GM18870 (cell line): Measurements from ENCODE around the gene GABRD.

ENCODE experiments used
- ATAC-seq: cut with Tn5 transposase; IDR thresholded peaks from one replicate; pipeline ENCODE4 v1.9.1; 2021; ENCODE audit warnings: moderate library complexity; ENCODE audit not compliant: unreplicated experiment

GABRD gene

DNA sequence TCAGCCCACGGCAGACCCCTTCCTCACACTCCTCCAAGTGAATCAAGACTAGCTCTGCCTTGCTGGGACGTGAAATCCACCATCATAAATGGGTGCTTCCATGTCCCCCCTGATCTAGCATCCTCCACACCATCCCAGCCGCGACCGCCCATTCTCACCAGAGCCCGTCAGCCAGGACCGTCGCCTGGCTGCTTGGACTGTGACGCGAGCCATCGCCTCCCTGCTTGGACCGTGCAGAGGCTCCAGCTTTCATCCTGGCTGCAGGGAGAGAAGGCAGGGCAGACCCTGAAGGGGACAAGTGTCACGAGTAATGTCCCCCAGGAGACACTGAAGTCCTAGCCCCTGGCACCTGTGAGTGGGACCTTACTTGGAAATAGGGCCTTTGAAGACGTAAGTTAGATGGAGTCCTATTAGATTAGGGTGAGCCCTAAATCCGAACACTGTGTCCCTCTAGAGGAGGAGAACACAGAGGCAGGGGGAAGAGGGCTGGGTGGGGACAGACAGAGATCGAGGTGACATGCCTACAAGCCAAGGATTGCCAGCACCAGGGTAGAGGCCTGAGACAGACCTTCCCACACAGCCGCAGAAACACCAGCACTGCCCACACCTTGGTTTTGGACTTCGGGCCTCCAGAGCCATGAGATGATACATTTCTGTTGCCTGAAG lies 18.3 kb downstream of the GABRD start:
- no peak for ATAC-seq

DNA sequence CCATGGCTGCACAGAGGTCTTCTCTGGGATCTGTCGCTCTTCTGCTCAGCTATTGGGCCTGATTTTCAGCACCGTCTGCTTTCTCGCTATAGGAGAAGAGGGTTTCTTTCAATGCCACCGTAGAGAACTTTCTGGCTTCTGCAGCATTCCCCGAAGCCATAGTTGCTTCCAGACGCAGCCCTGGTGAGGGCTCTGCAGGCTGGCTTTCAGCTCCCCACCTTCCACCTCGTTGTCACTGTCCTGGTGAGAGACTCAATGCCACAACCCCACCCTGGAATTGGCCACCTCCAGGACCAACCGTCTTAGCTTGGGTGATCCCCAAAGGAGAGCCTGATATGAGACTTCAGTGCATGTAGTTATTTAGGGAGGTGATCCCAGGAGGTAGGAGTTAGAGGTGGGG lies 19.1 kb downstream of the GABRD start:
- ATAC-seq, result no peak

DNA sequence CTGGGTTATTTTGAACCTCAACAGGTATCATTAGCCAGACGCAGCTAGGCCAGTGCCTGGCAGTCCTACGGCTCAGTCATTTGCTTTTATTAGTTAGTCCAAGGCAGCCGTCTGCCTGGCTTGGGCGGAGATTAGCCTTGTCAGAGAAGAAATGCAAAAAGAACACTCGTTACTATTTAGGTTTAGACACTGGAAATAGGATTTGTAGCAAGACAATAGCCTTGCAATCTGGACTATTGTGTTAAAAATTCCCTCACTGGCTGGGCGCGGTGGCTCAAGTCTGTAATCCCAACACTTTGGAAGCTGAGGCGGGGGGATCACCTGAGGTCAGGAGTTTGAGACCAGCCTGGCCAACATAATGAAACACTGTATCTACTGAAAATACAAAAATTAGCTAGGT lies 20.1 kb downstream of the GABRD start:
- no peak for ATAC-seq

DNA sequence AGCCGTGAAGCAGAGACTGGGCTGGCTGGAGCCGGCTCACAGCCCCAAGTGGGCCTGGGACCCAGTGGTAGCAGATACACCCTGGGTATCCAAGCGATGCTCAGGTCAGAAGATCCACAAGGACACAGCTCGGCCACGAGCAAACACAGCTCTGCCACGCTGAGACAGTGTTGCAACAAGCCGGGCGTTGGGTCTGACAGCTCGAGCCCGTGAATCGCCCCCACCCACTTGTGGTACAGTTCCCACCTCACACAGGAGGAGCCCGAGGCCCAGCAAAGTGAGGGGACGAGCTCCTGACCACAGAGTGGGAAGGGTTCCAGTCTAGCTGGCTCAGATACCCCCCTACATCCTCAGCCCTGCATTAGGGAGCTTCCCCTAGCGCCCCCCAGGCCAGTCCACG lies 22.2 kb downstream of the GABRD start:
- ATAC-seq, result no peak

DNA sequence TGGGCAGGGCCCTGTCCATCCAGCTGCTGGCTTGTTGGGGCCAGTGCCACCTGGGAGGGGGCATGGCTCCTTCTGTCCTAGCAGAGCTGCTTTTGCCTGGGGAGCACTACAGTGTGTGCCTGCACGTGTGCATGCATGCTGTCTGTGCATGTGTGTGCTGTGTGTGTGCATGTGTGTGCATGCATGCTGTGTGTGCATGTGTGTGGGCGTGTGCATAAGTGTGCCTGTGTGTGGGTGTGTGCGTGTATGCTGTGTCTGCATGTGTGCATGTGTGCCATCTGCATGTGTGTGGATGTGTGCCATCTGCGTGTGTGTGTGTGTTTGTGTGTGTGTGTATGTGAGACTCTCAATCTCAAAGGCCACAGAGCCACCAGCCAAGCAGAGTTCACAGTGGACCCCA lies 22.7 kb downstream of the GABRD start:
- no peak for ATAC-seq

DNA sequence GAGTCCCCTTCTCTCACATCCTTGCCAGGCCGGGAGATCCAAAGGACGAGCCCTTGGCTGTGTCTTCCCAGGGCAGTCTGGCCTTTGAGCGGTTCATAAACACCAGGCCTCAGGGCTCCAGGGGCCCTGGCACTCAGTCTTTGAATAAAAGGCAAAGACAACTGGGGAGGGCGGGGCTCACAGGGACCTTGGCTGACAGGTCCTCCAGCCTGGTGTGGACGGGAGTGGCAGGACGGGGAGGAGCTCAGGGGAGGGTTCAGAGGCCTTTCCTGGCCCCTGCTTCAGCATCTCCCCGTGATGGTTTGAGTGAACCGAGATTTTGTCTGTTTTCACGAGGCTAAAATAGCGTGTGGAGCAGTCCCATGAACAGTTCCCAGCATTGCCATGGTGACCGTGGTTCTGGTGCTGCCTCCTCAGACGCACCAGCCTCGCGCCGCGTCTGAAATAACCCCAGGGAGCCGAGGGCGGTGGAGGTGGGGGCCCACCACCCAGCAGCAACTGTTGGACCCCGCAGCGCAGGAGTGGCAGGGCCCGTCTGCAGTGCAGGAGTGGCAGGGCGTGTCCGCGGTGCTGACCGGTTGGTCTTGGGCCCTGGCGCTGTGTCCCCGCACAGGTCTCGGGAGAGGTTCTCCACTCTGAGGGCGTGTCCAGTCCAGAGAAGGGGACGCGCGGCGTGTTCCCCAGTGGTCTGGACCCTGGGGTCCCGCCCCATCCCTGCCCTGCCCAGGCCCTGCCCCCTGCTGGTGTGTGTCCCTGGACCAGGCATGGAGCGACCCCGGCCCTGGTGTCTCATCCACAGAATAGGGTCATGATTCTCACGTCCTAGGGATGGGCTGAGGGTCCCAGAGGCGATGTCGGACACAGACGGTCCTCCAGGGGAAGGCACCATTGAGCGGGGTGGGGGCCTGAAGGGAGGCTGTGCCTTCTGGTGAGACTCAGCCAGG lies 24.0 kb downstream of the GABRD start:
- no peak for ATAC-seq

DNA sequence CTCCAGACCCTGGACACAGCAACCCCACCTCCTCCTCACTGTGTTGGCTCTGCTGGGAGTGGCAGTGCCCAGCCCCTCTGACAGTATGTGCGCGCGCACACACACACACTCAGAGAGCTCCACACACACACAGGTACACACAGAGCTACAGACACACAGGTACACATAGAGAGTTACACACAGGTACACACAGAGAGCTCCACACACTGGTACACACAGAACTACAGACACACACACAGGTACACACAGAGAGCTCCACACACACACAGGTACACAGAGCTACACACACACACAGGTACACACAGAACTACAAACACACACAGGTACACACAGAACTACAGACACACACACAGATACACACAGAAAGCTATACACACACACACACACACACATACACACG lies 24.7 kb downstream of the GABRD start:
- no peak for ATAC-seq

DNA sequence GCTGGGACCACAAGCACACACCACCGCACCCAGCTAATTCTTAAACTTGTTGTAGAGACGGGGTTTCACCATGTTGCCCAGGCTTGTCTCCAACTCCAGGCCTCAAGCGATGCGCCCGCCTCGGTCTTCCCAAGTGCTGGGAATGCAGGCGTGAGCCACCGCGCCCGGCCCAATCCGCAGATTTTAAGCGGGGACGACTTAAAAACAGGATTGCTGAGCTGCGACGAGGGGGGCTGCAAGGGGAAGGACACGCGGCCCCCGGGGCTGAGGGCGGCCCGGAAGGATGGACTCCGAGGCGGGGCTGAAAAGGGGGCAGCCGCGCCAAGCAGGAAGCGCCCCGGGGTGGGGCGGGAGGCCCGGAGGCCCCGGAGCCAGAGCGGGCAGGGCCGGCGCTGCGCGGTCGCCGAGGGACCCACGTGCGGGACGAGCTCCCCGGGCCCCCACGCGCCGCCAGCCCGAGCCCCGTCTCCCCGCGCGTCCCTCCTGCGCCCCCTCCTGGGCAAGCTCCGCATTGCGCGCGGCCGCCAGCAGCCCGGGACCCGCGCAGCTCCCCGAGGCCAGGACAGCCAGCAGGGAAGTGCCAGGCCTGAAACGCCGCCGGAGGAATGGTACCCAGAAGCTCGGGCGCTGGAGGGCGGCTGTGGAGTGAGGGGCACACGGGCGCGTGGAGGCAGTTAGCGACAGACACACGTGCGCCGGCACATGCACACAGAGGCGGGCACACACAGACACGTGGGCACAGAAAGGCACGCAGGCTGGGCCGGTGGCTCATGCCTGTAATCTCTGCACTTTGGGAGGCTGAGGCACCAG lies 25.6 kb downstream of the GABRD start:
- no peak for ATAC-seq

DNA sequence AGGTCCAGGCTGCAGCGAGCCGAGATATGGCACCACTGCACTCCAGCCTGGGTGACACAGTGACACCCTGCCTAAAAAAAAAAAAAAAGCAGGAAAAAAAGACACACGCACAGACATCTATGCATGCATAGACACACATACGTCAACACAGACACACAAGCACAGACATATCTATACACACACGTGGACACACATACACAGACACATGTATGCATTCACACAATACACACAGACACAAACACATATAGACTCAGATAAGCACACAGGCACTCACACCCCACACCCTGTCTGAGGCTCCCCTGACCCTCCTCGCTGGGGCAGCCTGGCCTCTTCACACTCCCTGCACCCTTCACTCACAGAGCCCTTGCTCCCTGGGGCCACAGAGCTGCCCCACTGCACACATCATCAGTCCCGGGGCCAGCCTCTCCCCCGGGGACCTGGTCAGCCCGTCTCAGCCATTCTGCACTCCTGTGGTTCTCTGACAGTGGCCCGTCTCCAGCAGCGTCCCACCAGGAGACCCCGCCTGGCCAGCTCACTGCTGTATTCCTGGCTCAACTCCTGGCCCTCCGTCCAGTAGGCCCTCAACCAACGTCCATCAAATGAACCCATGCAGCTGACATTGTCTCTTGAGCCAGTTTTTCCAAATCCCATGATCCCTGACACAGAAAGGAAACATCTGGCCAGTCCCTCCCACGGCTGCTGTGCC lies 26.5 kb downstream of the GABRD start:
- no peak for ATAC-seq

DNA sequence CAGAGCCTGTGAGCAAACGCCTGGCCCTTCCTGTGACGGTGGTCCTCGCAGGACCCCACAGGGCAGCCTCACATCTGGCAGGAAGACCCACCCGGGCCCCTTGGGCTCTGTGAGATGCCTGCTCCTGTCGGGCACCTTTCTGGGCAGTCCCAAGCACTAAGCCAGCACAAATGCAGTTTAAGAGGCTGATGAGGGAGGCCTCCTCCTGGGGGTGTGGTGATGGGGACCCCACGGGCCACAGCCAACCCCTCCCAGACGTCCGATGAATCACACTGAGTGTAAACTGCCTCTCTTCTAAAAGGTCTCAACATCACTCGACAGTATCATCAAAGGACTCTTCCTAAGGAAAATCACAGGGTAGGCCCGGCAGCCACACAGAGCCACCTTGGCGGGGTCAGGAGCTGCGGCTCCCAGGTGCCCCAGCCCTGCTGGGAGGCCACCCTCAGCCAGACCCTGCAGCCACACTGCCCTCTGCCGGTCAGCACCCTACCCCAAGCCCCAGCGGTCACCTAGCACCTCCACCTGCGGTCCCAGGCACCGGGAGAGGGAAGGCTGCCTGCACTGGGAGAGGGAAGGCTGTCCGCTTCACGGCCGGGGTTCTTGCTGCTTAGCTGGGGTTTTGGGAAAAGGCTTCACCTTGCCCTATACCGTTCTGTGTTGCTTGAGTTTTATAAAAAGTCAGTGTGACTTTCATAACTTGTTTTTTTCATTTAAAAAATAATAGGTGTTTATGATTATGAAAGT lies 27.2 kb downstream of the GABRD start:
- ATAC-seq, result no peak

DNA sequence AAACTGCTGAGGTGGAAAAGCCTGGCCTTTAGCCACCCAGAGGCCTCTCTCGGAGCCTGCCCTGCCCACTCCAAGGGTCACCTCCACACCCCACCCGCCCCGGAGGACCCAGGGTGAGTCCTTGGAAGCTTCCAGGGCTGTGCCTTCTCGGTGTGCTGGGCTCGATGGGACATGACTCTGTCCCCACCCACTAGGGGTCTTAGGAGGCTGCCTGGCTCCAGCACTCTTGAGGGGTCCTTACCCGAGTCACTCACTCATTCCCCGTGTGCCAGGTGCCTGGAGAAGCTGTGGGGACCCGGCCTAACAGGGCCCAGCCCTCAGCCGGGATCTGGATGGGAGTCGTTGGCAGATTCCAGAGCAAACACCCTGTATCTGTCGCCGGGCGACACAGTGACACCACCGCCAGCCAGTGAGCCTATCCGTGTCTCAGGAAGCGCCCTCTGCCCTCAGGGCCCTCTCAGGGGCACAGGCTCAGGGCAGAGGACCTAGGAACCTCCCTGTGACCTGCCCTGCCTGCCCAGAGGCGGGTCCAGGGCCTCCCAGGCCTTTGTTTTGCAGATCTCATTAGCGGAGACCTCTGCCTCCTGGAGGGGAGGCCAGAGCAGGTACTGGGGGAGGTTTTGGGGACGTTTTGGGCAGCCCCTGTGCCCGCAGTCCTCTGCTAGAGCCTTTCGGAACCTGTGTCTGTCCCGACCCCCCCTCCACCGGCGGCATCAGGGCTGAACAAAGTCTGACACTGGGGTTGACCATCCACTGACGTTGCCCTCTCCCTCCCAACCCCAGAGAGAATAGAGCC lies 28.0 kb downstream of the GABRD start:
- ATAC-seq, result no peak

DNA sequence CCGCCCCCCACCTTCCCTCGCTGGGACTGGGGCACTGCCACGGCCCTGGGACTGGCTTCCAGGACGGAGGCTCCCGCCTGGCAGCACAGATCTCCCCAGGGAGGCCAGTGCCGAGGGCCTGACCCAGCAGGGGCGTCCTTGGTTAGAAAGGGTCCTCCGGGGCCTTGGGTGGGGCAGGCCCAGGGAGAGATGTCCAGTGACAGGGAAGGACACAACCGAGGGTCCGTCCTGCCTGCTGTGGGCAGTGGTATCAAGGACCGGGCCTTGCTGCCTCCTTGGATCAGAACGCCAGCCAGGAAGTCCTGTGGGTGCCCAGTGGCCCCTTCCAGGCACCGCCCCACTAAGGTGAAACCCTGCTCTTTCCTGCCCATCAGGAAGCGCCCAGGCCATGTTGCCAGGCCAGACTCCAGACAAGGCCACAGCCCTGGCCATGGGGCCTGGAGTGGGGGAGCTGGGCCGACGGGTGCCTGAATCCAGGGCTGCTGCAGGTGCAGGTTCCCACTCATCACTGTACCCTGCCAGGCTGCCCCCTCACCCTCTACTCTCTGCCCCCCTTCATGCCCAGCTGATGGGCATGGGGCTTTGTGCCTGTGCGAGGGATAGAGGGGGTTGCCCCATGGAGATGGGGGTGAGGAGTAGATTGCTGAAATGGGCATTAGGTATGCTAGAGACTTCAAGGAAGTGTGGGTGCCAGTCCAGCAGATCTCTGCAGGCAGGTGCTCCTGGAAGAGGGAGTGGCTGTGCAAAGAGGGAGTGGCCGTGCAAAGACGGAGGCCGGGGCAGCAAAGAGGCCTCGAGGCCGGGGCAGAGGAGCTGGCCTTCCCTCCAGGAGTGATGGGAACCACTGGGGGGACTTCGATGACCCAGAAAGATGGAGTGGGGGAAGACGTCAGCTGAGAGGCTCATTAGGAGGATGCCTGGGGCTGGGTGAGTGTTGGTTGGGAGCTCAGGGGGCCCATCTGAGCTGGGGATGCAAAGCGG lies 28.9 kb downstream of the GABRD start:
- ATAC-seq, result no peak

DNA sequence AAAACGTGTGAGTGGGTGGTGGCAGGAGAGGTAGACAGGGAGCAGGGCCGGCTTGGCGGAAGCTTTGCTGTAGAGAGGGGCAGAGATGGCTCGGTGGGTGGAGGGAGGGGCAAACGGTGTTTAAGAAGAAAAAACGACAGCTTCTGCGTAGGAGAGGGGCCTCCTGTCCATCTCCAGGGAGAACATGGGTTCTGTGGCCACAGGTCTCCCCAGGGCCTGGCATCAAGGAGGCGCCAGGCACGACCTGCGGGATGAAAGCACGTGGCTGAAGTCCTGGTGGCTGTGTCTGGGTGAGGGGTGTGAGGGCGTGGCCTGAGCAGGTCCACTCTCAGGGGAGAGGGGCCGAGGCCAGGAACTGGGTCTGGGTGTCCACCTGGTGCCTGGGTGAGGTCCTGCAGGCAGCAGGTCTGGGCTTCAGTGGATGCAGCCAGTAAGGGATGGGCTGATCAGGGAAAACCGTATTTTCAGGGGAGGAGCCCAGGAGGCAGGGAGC lies 30.1 kb downstream of the GABRD start:
- ATAC-seq, result no peak

DNA sequence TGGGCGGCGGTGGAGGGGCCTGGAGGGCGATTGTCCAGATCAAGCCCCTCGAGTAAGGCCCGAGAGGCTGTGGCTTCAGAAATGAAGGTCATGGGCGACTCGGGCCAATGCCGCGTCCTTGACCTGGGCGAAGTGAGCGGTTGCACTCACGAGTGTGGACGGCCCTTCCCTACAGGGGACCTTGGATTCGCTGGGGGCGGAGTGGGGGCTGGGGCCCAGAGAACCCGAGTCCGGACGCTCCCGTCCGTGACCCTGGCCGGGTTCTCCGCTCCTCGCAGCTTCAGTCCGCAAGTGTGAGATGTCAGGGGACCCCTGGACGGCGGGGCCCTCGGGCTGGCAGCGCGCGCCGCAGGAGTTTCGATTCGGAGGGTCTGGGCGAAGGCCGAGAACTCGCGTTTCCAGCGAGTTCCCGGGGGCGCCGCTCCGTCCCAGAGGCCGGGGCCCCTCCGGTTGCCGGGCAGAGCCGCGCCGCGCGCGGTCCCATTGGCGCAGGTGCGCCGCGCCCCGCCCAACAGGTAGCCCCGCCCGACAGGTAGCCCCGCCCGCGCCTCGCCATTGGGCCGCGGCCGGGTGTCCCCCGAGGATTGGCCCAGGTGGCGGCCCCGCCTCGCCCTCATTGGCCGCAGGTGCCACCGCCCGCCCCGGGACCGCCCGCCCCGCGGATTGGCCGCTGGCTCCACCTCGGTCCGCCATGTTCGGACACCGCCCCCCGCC lies 30.7 kb downstream of the GABRD start, which contains the start of gene PRKCZ:
PRKCZ (plus strand) TSS at position 694 of the 714 bp plus-strand sequence. CDS start 220 bp downstream, outside the sequence.
- no peak for ATAC-seq

DNA sequence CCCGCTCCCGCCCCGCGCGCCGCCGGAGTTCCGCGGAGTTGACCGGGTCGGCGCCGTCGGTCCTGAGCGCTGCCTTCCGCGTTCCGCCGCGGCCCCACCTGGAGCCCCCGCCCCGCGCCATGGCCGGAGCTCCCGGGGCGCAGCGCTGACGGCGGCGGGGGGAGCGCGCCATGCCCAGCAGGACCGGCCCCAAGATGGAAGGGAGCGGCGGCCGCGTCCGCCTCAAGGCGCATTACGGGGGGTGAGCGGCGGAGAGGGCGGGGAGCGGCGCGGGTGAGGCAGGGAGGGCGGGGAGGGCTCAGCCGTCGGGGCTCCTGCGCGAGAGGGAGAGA lies 31.3 kb downstream of the GABRD start:
- ATAC-seq, result no peak

DNA sequence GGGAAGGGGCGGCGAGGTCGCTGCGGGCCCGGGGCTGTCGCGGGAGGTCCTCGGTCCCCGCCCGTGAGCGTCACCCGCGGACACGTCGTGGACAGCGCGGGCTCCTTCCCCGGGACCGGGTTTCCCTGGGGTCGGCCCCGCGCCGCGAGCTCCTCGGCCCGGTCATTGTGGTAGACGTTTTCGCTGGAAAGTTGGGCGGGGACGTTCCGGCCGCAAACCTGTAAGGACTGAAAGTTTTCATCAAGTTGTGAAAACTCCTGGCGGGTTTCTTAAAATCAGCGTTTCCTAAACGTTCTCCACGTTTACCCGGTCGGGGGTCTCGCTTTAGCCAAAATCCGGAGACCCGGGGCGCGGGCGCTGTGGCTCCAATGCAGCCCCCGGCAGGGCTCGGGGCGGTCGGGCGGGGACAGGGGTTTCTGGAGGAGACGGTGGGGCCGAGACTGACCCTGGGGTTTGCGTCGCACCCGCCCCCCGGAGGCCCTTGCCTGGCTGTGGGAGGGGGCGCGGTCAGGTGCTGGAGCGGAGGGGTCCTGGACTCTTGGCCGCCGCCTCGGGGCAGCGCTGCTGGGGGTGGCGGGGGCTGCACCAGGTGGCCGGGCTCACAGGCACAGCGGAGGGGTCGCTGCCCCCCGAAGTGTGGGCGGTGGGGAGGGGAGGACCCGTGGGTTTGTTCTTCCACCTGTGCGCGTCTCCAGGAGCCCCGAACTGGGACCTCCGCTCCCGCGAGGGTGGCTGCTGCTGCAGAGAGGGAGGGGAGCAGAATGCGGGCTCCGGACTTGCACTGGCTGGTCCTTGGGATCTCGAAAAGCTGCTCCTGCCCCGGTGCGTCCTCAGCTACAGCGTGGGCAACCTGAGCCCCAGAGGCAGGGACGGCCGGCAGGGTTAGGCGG lies 31.9 kb downstream of the GABRD start:
- no peak for ATAC-seq
